NT2/D1 (cell line): ENCODE results near the gene SMCHD1.
"Not testable (repeated sequence)": the region's sequence is repeated elsewhere in the genome, so short reads cannot be mapped to it uniquely, and the experiment has no call there.

Source experiments
- DNase-seq: peaks from one replicate; pipeline ENCODE4 v3.0.0-alpha.2; 2011; ENCODE audit warnings: low read depth, low spot score
- H3K27me3 ChIP-seq: 2 replicates; pipeline ENCODE4 v1.6.0; 2011; ENCODE audit warnings: mild to moderate bottlenecking; ENCODE audit not compliant: insufficient read length, insufficient read depth
- H3K36me3 ChIP-seq: 2 replicates; pipeline ENCODE4 v1.6.1; 2011; ENCODE audit warnings: mild to moderate bottlenecking, low read length, mixed read lengths; ENCODE audit not compliant: insufficient read depth, insufficient read length
- H3K4me1 ChIP-seq: 2 replicates; pipeline ENCODE4 v1.5.1; 2011; ENCODE audit not compliant: insufficient read depth, insufficient read length
- H3K4me3 ChIP-seq: 2 replicates; pipeline ENCODE4 v1.5.1; 2011; ENCODE audit warnings: low read depth; ENCODE audit not compliant: insufficient read length
- H3K9ac ChIP-seq: 2 replicates; pipeline ENCODE4 v1.6.0; 2011; ENCODE audit warnings: low read depth; ENCODE audit not compliant: insufficient read length
- H3K9me3 ChIP-seq: 2 replicates; pipeline ENCODE4 v1.5.1; 2011; ENCODE audit warnings: mild to moderate bottlenecking, low read length; ENCODE audit not compliant: insufficient read depth
- SUZ12 ChIP-seq: IDR thresholded peaks from 2 replicates; pipeline ENCODE4 v1.6.1; 2011; ENCODE audit not compliant: insufficient read length, insufficient read depth; ENCODE audit errors: extremely low read depth
- YY1 ChIP-seq: IDR thresholded peaks from 2 replicates; pipeline ENCODE4 v1.6.1; 2011; ENCODE audit not compliant: insufficient read length, insufficient read depth
- ZNF274 ChIP-seq: IDR thresholded peaks from 2 replicates; pipeline ENCODE4 v1.6.1; 2011; ENCODE audit warnings: mild to moderate bottlenecking, low read depth, low read length

SMCHD1 gene

DNA sequence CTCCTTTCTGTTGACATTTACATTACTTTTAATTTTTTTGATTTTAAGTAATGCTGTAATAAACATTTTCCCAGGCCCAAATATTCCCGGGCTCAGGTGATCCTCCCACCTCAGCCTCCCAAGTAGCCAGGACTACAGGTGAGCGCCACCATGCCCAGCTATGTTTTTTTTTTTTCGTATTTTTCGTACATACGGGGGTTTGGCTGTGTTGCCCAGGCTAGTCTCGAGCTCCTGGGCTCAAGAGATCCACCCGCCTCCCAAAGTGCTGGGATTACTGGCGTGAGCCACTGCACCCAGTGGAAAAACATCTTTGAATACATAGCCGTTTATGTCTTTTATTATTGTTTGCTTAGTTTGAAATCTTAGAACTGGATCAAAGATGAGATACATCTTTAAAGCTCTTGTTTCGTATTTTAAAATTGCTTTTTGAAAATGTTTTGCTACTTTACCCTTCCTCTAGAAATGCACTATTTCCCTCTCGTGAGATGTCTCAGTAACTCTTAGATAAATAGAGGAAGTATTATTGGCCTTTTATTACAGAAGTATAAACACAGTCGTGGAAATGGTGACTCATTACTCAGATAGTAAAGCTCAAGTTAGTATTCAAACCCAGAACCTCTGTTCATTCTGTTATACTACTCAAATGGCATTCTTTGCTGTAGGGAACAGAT lies 2.4 kb downstream of the SMCHD1 start:
- Histone ChIP-seq H3K9me3 (no peaks in the 10 kb centered on the region), H3K4me1 (no peaks in the 10 kb centered on the region), H3K27me3 (no peaks in the 10 kb centered on the region), H3K9ac (no peak overlapping the region), H3K36me3 (no peaks in the 10 kb centered on the region), H3K4me3 (no peak overlapping the region)
- no peak for DNase-seq
- TF ChIP-seq YY1: no peak
- no peak for TF ChIP-seq SUZ12

DNA sequence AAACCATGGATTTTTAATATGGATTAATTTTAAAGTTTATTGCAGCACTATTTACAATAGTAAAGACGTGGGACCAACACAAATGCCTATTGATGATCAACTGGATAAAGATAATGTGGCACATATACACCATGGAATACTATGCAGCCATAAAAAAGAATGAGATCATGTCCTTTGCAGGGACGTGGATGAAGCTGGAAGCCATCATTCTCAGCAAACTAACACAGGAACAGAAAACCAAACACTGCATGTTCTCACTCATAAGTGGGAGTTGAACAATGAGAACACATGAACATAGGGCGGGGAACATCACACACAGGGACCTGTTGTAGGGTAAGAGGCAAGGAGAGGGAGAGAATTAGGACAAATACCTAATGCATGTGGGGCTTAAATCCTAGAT lies 5.3 kb downstream of the SMCHD1 start:
- not testable (repeated sequence) for H3K4me1 ChIP-seq, H3K9me3 ChIP-seq, H3K36me3 ChIP-seq, H3K4me3 ChIP-seq, H3K9ac ChIP-seq, H3K27me3 ChIP-seq, DNase-seq

DNA sequence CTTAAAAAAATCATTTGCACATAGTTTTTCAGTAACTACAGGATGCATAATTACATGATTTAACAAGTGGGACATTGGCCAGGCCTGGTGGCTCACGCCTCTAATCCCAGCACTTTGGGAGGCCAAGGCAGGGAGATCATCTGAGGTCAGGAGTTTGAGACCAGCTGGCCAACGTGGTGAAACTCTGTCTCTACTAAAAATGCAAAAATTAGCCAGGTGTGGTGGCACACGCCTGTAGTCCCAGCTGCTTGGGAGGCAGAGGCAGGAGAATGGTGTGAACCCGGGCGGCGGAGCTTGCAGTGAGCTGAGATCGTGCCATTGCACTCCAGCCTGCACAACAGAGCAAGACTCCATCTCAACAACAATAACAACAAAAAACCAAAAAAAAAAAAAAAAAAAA lies 6.8 kb downstream of the SMCHD1 start:
- not testable (repeated sequence) for H3K4me3 ChIP-seq, H3K27me3 ChIP-seq, DNase-seq, H3K9me3 ChIP-seq, H3K4me1 ChIP-seq, H3K9ac ChIP-seq
- H3K36me3 ChIP-seq: peaks cover 12% of the 10 kb centered on the region

DNA sequence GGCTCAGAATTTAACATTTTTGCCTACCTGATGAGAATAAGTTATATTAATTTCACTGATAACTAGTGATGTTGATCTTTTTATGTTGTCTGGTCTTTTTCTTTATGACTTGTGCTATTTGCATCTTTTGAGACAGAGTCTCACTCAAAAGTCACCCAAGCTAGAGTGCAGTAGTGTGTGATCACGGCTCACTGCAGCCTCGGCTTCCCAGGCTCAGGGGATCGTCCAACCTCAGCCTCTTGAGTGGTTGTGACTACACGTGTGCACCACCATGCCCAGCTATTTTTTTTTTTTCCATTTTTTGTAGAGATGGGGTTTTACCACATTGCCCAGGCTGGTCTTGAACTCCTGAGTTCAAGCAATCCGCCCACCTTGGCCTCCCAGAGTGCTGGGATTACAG lies 7.5 kb downstream of the SMCHD1 start:
- Histone ChIP-seq H3K9me3 (no peaks in the 10 kb centered on the region), H3K4me1 (no peaks in the 10 kb centered on the region), H3K36me3 (peaks cover 18% of the 10 kb centered on the region), H3K9ac (no peak overlapping the region), H3K4me3 (no peak overlapping the region), H3K27me3 (no peaks in the 10 kb centered on the region)
- no peak for TF ChIP-seq YY1
- no peak for TF ChIP-seq SUZ12
- no peak for TF ChIP-seq ZNF274
- DNase-seq: no peak

GRCh38 chr18:2672410-2672809 lies 16.9 kb downstream of the SMCHD1 start:
- H3K36me3 ChIP-seq: peaks cover 75% of the 10 kb centered on the region
- DNase-seq: no peak
- H3K4me3 ChIP-seq: no peak overlapping the region
- no peaks in the 10 kb centered on the region for H3K27me3 ChIP-seq
- TF ChIP-seq YY1 (no peak), ZNF274 (no peak), SUZ12 (no peak)
- H3K9me3 ChIP-seq: no peaks in the 10 kb centered on the region
- no peaks in the 10 kb centered on the region for H3K4me1 ChIP-seq
- no peak overlapping the region for H3K9ac ChIP-seq

DNA sequence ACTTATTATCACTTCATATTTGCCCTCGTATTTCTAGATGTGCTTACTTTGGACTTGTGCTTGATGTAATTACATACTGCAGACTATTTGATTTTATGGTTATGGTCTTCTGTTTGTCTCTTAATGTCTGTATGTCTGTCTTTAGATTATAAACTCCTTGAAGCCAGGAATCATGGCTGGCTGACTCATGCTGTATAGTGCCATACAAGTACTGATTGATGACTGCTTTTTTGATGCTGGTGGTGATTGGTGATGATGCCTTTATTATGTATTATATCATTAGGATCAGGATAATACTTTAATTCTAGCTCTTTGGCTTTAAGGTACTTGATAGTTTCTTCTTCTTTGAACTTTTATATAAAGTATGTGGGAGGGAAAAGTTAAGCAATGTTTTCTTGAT lies 17.3 kb downstream of the SMCHD1 start:
- no peaks in the 10 kb centered on the region for H3K27me3 ChIP-seq
- H3K36me3 ChIP-seq: peaks cover 72% of the 10 kb centered on the region
- DNase-seq: no peak
- H3K9ac ChIP-seq: no peak overlapping the region
- H3K9me3 ChIP-seq: no peaks in the 10 kb centered on the region
- no peak for TF ChIP-seq ZNF274
- TF ChIP-seq SUZ12: no peak
- no peak for TF ChIP-seq YY1
- H3K4me3 ChIP-seq: no peak overlapping the region
- no peaks in the 10 kb centered on the region for H3K4me1 ChIP-seq

DNA sequence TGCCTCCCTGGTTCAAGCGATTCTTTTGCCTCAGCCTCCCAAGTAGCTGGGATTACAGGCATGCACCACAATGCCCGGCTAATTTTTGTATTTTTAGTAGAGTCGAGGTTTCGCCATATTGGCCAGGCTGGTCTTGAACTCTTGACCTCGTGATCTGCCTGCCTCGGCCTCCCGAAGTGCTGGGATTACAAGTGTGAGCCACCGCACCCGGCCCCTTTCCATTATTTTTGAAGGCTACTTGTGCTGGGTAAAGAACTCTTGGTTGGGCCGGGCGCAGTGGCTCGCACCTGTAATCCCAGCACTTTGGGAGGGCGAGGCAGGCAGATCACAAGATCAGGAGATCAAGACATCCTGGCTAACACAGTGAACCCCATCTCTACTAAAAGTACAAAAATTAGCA lies 23.4 kb downstream of the SMCHD1 start:
- peaks cover 33% of the 10 kb centered on the region for H3K36me3 ChIP-seq
- H3K4me3 ChIP-seq, H3K27me3 ChIP-seq, H3K9me3 ChIP-seq, H3K4me1 ChIP-seq, DNase-seq, H3K9ac ChIP-seq: not testable (repeated sequence)

DNA sequence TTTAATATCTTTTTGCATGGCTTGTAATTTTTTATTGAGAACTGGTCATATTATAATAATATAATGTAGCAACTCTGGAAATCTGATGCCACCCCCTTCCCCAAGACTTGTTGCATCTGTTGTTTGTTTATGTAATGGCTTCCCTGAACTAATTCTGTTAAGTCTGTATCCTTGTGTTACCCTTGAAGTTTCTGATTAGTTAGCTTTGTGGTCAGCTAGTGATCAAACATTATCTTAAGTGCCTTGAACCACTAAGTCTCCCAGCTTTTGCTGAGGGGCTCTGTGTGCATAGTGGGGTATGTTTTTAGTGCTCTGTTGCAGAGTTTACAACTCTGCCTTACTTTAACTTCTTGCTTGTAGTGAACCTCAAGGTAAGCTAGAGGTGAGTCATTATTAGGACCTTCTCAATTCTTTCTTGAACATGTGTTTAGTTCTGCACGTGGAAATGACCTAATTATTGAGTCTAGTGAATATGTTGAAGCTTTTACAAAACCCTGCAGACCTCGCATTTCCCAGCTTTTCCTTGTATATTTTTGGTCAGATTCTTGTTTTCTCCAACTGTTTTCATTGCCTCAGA lies 24.8 kb downstream of the SMCHD1 start:
- Histone ChIP-seq H3K36me3 (peaks cover 22% of the 10 kb centered on the region), H3K27me3 (no peaks in the 10 kb centered on the region), H3K9me3 (no peaks in the 10 kb centered on the region), H3K4me3 (no peak overlapping the region), H3K9ac (no peak overlapping the region), H3K4me1 (no peaks in the 10 kb centered on the region)
- no peak for DNase-seq
- TF ChIP-seq ZNF274: no peak
- no peak for TF ChIP-seq YY1
- no peak for TF ChIP-seq SUZ12
